ENCODE data around the gene CCNK. TPM values are rescaled to one million over a fixed set of nuclear protein-coding genes. Genes with fewer than 3 reads are reported as not detected.

Gene CCNK
- total RNA-seq, 3 donors from 2014 or later = 23.0 to 29.0 (median 23.9) TPM

- intact Hi-C loops (cut with DNase I; ENCODE audit: low total_unique reads) = loop anchor here (1.0 kb wide), 2 partner anchors 12 to 36 kb away; no protein-coding TSS in a partner anchor
- no peaks in the 10 kb centered on the region for H3K27me3 ChIP-seq
- no peak overlapping the region for H3K27ac ChIP-seq
- H3K4me1 ChIP-seq = no peaks in the 10 kb centered on the region
- TF ChIP-seq POLR2AphosphoS5 (IDR thresholded peaks at IDR 0.05) (no peak), CTCF (IDR thresholded peaks at IDR 0.05) (no peak), POLR2A (IDR thresholded peaks at IDR 0.05) (no peak)
- DNase-seq (ENCODE audit: low spot score in 2 of 2) = no peak
- no peaks in the 10 kb centered on the region for H3K36me3 ChIP-seq
- H3K9me3 ChIP-seq = no peaks in the 10 kb centered on the region
- no peak overlapping the region for H3K4me3 ChIP-seq
These were observed 49.4 kb downstream of the CCNK start for GRCh38 chr14:99530407-99531155.

GRCh38 chr14:99531251-99532096 is 50.3 kb downstream of the CCNK start:
- Histone ChIP-seq H3K4me3 (no peak overlapping the region), H3K4me1 (no peaks in the 10 kb centered on the region)
- no peak for TF ChIP-seq CTCF (IDR thresholded peaks at IDR 0.05)
- TF ChIP-seq POLR2A (IDR thresholded peaks at IDR 0.05) = no peak
- TF ChIP-seq POLR2AphosphoS5 (IDR thresholded peaks at IDR 0.05) = no peak

GRCh38 chr14:99532310-99532709 is 51.1 kb downstream of the CCNK start:
- Histone ChIP-seq H3K27ac (no peak overlapping the region), H3K36me3 (no peaks in the 10 kb centered on the region), H3K27me3 (no peaks in the 10 kb centered on the region), H3K4me3 (no peak overlapping the region), H3K4me1 (no peaks in the 10 kb centered on the region), H3K9me3 (no peaks in the 10 kb centered on the region)
- no peak for DNase-seq (ENCODE audit: low spot score in 2 of 2)
- no peak for TF ChIP-seq POLR2A (IDR thresholded peaks at IDR 0.05)
- TF ChIP-seq POLR2AphosphoS5 (IDR thresholded peaks at IDR 0.05) = no peak
- no peak for TF ChIP-seq CTCF (IDR thresholded peaks at IDR 0.05)
- intact Hi-C loops (cut with DNase I; ENCODE audit: low total_unique reads) = no loop called here

More at GRCh38 chr14:99531251-99532096, 50.3 kb downstream of the CCNK start:
- H3K27ac ChIP-seq = no peak overlapping the region
- no peak for DNase-seq (ENCODE audit: low spot score in 2 of 2)
- no peaks in the 10 kb centered on the region for H3K27me3 ChIP-seq
- intact Hi-C loops (cut with DNase I; ENCODE audit: low total_unique reads) = loop anchor here (1.0 kb wide), 1 partner anchor 35 kb away; no protein-coding TSS in a partner anchor
- H3K36me3 ChIP-seq = no peaks in the 10 kb centered on the region
- no peaks in the 10 kb centered on the region for H3K9me3 ChIP-seq

- TF ChIP-seq CTCF (IDR thresholded peaks at IDR 0.05) = no peak
- TF ChIP-seq POLR2A (IDR thresholded peaks at IDR 0.05) = no peak
- H3K9me3 ChIP-seq = no peaks in the 10 kb centered on the region
- intact Hi-C loops (cut with DNase I; ENCODE audit: low total_unique reads) = no loop called here
- H3K36me3 ChIP-seq = no peaks in the 10 kb centered on the region
- H3K4me1 ChIP-seq = no peaks in the 10 kb centered on the region
- H3K4me3 ChIP-seq = no peak overlapping the region
- H3K27me3 ChIP-seq = no peaks in the 10 kb centered on the region
- no peak for DNase-seq (ENCODE audit: low spot score in 2 of 2)
- H3K27ac ChIP-seq = no peak overlapping the region
These were observed 53.1 kb downstream of the CCNK start for GRCh38 chr14:99534333-99534732.

- H3K4me1 ChIP-seq = no peaks in the 10 kb centered on the region
- no peak overlapping the region for H3K27ac ChIP-seq
- no peaks in the 10 kb centered on the region for H3K36me3 ChIP-seq
- no peaks in the 10 kb centered on the region for H3K9me3 ChIP-seq
- no peak overlapping the region for H3K4me3 ChIP-seq
- DNase-seq (ENCODE audit: low spot score in 2 of 2) = no peak
- intact Hi-C loops (cut with DNase I; ENCODE audit: low total_unique reads) = no loop called here
- H3K27me3 ChIP-seq = no peaks in the 10 kb centered on the region
- TF ChIP-seq CTCF (IDR thresholded peaks at IDR 0.05) (no peak), POLR2A (IDR thresholded peaks at IDR 0.05) (no peak), POLR2AphosphoS5 (IDR thresholded peaks at IDR 0.05) (no peak)
These were observed 53.7 kb downstream of the CCNK start for GRCh38 chr14:99534863-99535262.
